22Rv1 (cell line): ENCODE data around the gene MSI2.

Source experiments
- CTCF ChIP-seq: fragments of 450-650 bp; IDR thresholded peaks from 2 replicates; pipeline ENCODE4 v1.5.1; 2017; ENCODE audit warnings: mild to moderate bottlenecking
- ZFX ChIP-seq: fragments of 450-650 bp; IDR thresholded peaks from 2 replicates; pipeline ENCODE4 v1.6.1; 2017; ENCODE audit warnings: antibody characterized with exemption, borderline replicate concordance

GRCh38 chr17:57401556-57402488 lies 145.5 kb downstream of the MSI2 start:
- TF ChIP-seq CTCF (no peak), ZFX (no peak)
